GM12891 (cell line): Measurements from ENCODE around the gene AUP1.

Source experiments
- PAX5 ChIP-seq: IDR thresholded peaks from 2 replicates; pipeline ENCODE4 v1.6.1; 2011; ENCODE audit warnings: low read length, moderate library complexity, mild to moderate bottlenecking; ENCODE audit not compliant: insufficient read depth, severe bottlenecking
- POLR2A ChIP-seq: IDR thresholded peaks from 2 replicates; pipeline ENCODE4 v1.6.1; 2011; ENCODE audit warnings: low read depth, low read length, control low read depth
- POLR2AphosphoS5 ChIP-seq: IDR thresholded peaks from 2 replicates; pipeline ENCODE4 v1.6.1; 2011; ENCODE audit warnings: low read depth, low read length, control low read depth
- POU2F2 ChIP-seq: IDR thresholded peaks from 2 replicates; pipeline ENCODE4 v1.6.1; 2011; ENCODE audit warnings: low read depth, mild to moderate bottlenecking, control low read depth, low read length, moderate library complexity
- SPI1 ChIP-seq: IDR thresholded peaks from 2 replicates; pipeline ENCODE4 v1.6.1; 2011; ENCODE audit warnings: low read depth, low read length, control low read depth
- TAF1 ChIP-seq: IDR thresholded peaks from 2 replicates; pipeline ENCODE4 v1.6.1; 2011; ENCODE audit warnings: low read depth, low read length, control low read depth

DNA sequence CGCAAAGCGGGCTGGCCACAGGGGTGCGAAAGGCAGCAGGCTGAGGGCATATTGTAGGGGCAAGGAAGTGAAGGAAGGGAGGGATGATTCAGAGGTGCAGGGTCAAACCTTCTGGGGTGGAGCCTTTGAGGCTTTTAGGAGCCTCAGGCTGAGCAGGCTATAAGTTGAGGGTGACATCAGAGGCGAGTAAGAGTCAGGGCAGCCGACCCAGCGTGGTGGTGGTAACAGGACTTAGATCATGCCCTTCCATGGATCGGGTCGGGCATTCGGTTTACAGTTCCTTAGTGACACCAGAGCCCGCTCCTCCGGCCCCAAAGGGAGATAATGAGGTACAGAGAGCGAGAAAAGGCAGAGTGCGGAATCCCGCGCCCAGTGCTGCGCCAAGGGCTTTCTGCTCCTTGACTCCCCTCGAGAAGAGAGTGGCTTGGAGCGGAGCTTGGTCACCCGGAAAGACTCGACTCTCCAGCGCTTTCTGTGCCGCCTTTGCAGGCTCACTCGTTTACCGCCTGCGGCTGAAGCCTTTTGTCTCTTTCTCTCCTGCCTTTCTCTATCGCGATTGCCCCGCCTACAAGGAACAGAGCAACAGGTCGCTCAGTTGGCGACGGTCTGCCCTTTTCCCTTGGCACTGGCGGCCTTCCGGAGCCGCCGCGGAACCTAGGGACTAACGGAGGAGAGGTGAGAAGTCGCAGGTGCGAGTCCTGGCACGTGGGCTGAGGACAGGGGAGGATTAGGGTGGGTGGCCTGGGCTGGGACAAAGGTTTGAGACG, 30.8 kb downstream of the AUP1 start:
- TF ChIP-seq POLR2A (no peak), SPI1 (no peak), POLR2AphosphoS5 (no peak), TAF1 (no peak), POU2F2 (no peak), PAX5 (no peak)
